ENCODE data around the gene XPR1. TPM values are rescaled to one million over a fixed set of nuclear protein-coding genes. Genes with fewer than 3 reads are reported as not detected.
A peak's percentile ranks its signal among the peaks of the same experiment; 100 is the strongest.

The XPR1 gene
- total RNA-seq, 4 donors from 2014 or later = 10.0 to 29.7 (median 26.2) TPM

GRCh38 chr1:180860535-180860934 is 228.7 kb downstream of the XPR1 start:
- intact Hi-C loops (cut with DNase I; ENCODE audit: low total_unique reads) = no loop called here
- H3K4me1 ChIP-seq = no peaks in the 10 kb centered on the region

GRCh38 chr1:180862305-180862704 is 230.5 kb downstream of the XPR1 start:
- no peak overlapping the region for H3K4me3 ChIP-seq
- DNase-seq = no peak
- H3K27ac ChIP-seq = no peak overlapping the region
- intact Hi-C loops (cut with DNase I; ENCODE audit: low total_unique reads) = no loop called here
- no peaks in the 10 kb centered on the region for H3K27me3 ChIP-seq
- TF ChIP-seq POLR2A (IDR thresholded peaks at IDR 0.05) (no peak), CTCF (IDR thresholded peaks at IDR 0.05) (no peak)
- H3K36me3 ChIP-seq = no peaks in the 10 kb centered on the region
- no peaks in the 10 kb centered on the region for H3K9me3 ChIP-seq
- no peaks in the 10 kb centered on the region for H3K4me1 ChIP-seq

More at GRCh38 chr1:180860535-180860934, 228.7 kb downstream of the XPR1 start:
- H3K27me3 ChIP-seq = no peaks in the 10 kb centered on the region
- no peak for DNase-seq
- TF ChIP-seq CTCF (IDR thresholded peaks at IDR 0.05) (no peak), POLR2A (IDR thresholded peaks at IDR 0.05) (no peak)
- H3K4me3 ChIP-seq = no peak overlapping the region
- H3K27ac ChIP-seq = no peak overlapping the region
- no peaks in the 10 kb centered on the region for H3K36me3 ChIP-seq
- no peaks in the 10 kb centered on the region for H3K9me3 ChIP-seq

GRCh38 chr1:180863158-180863775 is 231.4 kb downstream of the XPR1 start:
- Histone ChIP-seq H3K36me3 (no peaks in the 10 kb centered on the region), H3K27ac (no peak overlapping the region), H3K27me3 (no peaks in the 10 kb centered on the region), H3K9me3 (no peaks in the 10 kb centered on the region), H3K4me1 (no peaks in the 10 kb centered on the region), H3K4me3 (no peak overlapping the region)
- TF ChIP-seq POLR2A (IDR thresholded peaks at IDR 0.05) = no peak
- TF ChIP-seq CTCF (IDR thresholded peaks at IDR 0.05) = peak; percentile 59 to 82 (median 77)
- intact Hi-C loops (cut with DNase I; ENCODE audit: low total_unique reads) = no loop called here
- DNase-seq = peak in 1 of 2 donors; percentile 18

GRCh38 chr1:180881806-180882509 is 250.1 kb downstream of the XPR1 start:
- no peak overlapping the region for H3K27ac ChIP-seq
- no peak for TF ChIP-seq POLR2A (IDR thresholded peaks at IDR 0.05)
- TF ChIP-seq CTCF (IDR thresholded peaks at IDR 0.05) = peak; percentile 39 to 61 (median 52)
- intact Hi-C loops (cut with DNase I; ENCODE audit: low total_unique reads) = loop anchor here (5.0 kb wide), 1 partner anchor 285 kb away; no protein-coding TSS in a partner anchor
- no peak overlapping the region for H3K4me3 ChIP-seq
- DNase-seq = no peak
- no peaks in the 10 kb centered on the region for H3K36me3 ChIP-seq
- H3K4me1 ChIP-seq = no peaks in the 10 kb centered on the region
- H3K9me3 ChIP-seq = no peaks in the 10 kb centered on the region
- H3K27me3 ChIP-seq = no peaks in the 10 kb centered on the region

- no peaks in the 10 kb centered on the region for H3K36me3 ChIP-seq
- no peaks in the 10 kb centered on the region for H3K27me3 ChIP-seq
These were observed 252.9 kb downstream of the XPR1 start for GRCh38 chr1:180884588-180885300.

More at GRCh38 chr1:180884588-180885300, 252.9 kb downstream of the XPR1 start:
- DNase-seq = no peak
- TF ChIP-seq CTCF (IDR thresholded peaks at IDR 0.05) (no peak), POLR2A (IDR thresholded peaks at IDR 0.05) (no peak)
- no peak overlapping the region for H3K4me3 ChIP-seq
- no peaks in the 10 kb centered on the region for H3K4me1 ChIP-seq
- intact Hi-C loops (cut with DNase I; ENCODE audit: low total_unique reads) = loop anchor here (5.0 kb wide), 1 partner anchor 283 kb away; no protein-coding TSS in a partner anchor
- no peak overlapping the region for H3K27ac ChIP-seq
- H3K9me3 ChIP-seq = no peaks in the 10 kb centered on the region

All from uterus (tissue), 4 donors.